SH-SY5Y (cell line): Measurements from ENCODE around the gene LRP1.

Source experiments
- GATA2 ChIP-seq: IDR thresholded peaks from 2 replicates; pipeline ENCODE4 v1.6.1; 2011; ENCODE audit warnings: mild to moderate bottlenecking, low read depth, low read length
- GATA3 ChIP-seq: IDR thresholded peaks from 2 replicates; pipeline ENCODE4 v1.6.1; 2011; ENCODE audit warnings: low read depth, mild to moderate bottlenecking, low read length, moderate library complexity

LRP1 gene

DNA sequence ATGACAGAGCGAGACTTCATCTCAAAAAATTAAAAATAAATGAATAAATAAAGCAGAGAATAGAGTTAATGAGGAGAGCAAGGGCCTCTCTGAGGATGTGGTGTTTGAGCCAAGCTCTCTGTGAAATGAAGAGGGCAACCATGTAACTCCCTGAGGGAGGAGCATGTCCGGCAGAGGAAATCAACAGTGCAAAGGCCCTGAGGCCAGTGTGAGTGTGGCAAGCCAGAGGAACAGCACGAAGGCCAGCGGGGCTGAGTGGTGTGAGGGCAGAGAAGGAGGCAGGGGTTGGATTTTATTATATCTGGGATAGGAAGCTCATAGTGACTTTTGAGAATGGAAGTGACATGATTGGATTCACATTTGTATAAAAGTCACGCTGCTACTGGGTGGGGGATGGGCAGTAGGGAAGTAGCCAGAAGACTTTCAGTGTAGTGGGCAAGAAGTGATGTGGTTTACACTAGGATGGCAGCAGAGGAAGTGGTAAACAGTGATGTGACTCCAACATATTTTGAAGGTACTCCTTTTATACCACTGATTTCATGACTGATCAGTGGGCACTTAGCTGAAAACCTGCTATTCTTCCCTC is 29.4 kb downstream of the LRP1 start:
- TF ChIP-seq GATA2 = no peak
- no peak for TF ChIP-seq GATA3

DNA sequence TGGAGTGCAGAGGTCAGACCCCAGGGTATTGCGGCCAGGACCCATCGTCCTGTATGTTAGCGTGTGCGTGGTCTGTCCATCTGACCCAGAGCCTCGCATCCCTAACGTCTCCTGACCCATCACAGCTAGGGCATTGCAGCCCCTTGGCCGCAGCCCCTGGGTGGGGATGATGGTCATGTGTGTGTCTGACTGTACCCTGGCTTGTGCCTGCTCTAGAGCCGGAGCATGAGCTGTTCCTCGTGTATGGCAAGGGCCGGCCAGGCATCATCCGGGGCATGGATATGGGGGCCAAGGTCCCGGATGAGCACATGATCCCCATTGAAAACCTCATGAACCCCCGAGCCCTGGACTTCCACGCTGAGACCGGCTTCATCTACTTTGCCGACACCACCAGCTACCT is 29.9 kb downstream of the LRP1 start:
- TF ChIP-seq GATA3 = no peak
- no peak for TF ChIP-seq GATA2

DNA sequence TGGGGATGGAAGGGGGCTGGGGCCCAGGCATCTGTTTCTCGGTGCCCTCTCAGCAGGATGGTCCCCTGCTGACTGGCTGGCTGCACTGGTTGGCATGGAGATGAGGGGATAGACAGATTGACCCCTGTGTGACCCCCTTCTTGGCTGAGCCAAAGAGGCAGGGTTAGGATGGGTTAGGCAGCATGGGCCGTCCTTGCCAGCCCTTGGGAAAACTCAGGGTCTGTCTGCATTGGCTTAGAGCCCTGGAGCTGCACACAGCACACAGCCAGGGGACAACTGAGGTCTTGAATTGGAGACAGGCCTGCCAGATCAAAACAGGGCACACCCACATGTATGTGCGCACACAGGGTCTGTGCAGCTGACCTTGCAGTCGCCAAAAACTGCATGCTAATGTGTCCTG is 30.4 kb downstream of the LRP1 start:
- TF ChIP-seq GATA3 = no peak
- TF ChIP-seq GATA2 = no peak

DNA sequence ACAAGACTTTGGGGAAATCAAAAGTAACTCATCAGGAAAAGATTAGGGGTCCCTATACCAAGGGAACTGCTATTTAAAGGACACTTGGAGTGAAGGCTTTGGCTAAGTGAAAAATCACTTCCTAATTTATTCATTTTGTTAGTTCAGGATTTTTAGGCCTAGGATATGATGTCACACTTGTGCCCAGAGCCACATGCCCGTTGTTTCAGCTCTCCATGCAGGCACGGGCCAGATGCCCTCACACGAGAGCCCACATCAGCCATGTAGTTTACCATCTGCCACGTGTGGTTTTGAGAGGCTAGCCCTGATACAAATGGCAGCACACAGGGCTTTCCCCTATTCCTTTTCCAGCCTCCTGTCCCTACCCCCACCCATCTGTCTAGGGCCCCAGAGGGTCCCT is 31.0 kb downstream of the LRP1 start:
- TF ChIP-seq GATA2 = no peak
- TF ChIP-seq GATA3 = no peak

DNA sequence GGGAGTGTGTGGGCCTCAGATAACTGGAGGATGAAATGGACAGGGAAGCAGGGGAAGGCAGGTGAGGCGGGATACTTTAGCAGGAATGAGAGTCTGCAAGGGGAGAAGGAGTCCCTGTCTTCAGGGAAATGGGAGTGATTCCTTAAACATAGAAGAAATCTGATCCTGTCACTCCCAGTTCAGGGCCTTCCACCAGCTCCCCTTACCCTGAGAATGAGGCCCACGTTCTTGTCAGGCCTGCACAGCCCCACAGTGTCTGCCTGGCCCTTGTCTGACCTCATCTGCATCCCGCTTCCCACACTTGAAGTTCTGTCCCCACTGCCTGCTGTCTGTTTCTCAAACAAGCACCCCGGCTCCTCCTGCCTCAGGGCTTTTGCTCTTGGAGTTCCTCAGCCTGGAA is 31.8 kb downstream of the LRP1 start:
- TF ChIP-seq GATA2 = no peak
- no peak for TF ChIP-seq GATA3

DNA sequence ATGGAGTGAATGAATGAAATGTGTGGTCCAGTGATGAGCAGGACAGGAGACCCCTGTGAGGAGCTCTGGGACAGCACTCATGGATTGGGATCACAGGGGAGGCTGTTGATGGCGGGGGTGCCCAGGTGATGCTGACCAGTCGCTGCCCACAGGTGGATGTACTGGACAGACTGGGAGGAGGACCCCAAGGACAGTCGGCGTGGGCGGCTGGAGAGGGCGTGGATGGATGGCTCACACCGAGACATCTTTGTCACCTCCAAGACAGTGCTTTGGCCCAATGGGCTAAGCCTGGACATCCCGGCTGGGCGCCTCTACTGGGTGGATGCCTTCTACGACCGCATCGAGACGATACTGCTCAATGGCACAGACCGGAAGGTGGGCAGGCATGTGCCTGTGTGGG is 32.5 kb downstream of the LRP1 start:
- TF ChIP-seq GATA3 = no peak
- TF ChIP-seq GATA2 = no peak

DNA sequence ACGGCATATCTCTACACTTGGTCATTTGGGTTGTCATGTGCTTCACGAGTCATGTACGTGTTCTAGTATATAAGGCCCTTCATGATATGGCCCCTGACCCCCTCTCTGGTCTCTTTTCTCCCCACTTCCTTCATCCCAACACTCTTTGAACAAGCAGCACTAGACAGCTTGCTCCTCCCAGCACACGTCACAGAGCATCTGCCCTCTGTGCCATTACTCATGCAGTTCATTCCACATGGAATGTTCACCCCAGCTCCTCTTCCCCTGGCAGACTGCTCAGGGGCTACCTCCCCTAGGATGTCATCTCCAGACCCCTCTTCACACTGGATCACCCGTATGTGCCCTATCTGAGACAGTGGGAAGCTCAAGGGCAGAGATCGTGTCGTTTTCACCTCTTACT is 33.2 kb downstream of the LRP1 start:
- TF ChIP-seq GATA3 (no peak), GATA2 (no peak)

DNA sequence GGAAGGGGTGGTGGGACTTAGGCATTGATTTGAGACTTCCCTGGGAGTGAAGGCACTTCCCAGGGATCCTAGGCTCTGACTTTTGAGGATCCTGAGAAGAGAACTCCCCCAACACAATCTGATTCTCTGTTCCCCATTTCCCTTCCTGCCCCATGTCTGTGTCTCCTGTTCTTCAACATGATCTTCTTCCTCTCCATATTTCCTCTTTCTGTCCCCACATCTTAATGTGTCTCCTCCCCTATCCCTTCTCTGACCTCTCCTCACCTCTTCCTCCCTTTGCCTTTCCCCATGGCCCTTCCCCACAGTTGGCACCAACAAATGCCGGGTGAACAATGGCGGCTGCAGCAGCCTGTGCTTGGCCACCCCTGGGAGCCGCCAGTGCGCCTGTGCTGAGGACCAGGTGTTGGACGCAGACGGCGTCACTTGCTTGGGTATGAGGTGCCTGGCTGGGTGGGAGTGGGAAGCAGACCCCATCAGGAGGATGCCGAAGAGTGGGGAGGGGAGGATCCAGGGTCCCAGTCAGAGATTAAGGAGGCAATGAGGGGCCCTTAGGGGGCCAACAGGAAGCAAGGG is 34.4 kb downstream of the LRP1 start:
- TF ChIP-seq GATA2 (no peak), GATA3 (no peak)

DNA sequence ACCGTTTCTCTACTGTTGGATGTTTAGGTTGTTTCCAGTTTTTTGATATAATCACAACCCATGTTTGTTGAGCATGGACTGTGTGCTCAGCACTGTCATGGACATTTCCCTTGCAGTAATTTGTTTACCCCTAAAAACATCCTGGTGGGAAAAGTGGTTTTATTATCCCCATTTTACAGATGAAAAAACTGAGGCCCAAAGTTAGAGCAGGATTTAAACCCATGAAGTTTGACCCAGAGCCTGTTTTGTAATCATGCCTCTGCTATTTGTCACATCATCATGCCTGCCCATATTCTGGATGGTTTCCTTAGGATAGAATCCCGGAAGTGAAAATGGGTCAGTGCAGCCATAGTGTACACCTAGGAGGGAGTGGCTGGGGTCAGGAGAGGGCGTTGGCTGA is 36.2 kb downstream of the LRP1 start:
- no peak for TF ChIP-seq GATA2
- TF ChIP-seq GATA3 = no peak

DNA sequence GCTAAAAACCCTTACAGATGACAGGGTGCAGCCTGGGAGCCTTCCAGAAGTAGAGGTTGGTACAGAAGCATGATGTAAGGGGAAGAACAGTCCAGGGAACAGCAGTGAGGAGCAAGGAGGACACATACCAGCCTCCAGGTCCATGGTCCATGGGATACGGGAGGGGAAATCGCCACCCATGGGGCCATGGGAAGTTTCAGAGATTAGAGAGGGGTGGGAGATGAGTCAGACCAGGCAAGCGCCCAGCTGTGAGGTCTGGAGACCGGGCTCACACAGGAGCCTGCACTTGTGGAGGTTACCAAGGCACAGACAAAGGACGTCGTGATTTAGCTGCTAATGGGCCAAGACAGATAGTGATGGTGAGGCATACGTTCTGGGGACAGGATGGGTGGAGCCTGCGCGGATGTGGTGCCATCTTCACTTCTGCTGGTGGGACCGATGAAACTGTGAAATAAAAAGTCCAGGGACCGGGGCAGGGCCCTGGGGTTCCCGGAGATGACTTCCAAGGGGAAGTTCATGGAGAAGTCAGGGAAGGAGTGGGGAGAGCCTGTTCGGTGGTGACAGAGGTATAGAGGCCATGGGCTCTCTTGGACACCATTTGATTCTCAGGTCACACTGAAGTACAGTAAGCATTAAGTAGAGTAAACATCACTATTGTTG is 36.8 kb downstream of the LRP1 start:
- TF ChIP-seq GATA3 (no peak), GATA2 (no peak)

DNA sequence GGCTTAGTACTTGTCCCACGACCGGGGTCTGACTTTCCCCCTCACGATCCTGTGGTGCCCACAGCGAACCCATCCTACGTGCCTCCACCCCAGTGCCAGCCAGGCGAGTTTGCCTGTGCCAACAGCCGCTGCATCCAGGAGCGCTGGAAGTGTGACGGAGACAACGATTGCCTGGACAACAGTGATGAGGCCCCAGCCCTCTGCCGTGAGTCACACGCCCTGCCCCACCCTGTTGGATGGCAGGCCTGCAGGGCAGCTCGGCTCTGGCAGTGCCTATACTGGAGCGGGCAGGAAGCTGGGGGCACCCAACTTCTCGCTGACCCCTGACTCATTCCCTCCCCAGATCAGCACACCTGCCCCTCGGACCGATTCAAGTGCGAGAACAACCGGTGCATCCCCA is 37.5 kb downstream of the LRP1 start:
- no peak for TF ChIP-seq GATA2
- no peak for TF ChIP-seq GATA3

DNA sequence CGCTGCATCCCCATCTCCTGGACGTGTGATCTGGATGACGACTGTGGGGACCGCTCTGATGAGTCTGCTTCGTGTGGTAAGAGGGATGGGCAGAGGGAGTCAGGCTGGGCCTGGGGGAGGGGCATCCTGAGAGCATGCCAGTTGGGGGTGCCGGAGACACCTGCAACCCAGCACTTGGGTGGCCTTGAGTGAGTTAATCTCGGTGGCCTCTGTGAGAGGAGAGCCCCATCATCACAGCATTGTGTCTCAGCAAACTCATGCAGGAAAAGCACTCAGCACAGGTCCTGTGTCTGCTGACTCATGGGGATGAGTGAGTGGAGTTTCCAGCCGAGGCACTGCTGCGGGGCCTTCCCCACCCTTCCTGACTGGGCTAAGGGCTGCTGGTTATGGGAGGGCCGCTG is 38.7 kb downstream of the LRP1 start:
- no peak for TF ChIP-seq GATA3
- no peak for TF ChIP-seq GATA2

DNA sequence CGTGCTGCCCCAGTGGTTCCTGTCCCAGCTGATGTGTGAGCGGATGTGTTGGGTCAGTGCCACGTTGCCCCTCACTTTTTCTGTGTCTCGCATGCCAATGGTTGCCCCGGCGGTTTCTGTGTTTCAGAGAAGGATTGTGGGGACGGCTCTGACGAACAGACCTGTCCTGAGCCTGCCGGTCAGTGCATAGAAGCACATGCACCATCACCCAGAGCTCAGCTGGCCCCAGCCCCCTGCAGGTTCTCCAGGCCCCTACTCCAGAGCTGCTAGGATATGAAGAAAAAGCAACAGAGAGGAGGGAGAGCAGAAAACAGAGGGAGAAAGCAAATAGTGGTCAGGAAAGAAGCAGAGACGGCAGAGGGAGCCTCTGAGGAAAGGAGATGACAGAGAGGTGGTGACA is 39.8 kb downstream of the LRP1 start:
- TF ChIP-seq GATA3 = no peak
- TF ChIP-seq GATA2 = no peak

DNA sequence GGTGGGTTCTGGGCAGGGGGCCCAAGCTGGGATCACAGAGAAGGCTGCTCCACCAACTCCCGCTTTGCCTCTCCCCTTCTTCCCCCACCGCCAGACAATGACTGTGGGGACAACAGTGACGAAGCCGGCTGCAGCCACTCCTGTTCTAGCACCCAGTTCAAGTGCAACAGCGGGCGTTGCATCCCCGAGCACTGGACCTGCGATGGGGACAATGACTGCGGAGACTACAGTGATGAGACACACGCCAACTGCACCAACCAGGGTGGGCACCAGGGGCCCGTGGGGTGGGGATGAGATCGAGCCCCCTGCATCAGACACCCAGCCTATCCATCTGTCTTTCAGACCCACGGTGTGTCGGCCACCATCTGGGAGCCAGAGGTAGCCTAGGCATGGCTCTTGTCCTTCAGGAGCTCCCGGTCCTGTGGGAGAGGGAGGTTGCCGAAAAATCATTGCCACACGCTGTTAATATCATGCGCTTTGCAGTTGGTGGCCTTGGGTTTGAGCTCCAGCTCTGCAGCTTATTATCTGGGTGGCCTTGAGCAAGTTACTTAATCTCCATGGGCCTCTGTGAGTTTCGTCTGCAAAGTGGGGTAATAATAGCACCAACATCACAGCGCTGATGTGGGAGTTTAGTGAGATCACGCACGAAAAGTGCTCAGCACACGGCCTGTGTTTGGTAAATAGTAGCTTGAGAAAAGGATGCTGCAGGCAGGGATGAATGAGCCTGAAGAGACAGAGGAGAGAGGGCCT is 40.9 kb downstream of the LRP1 start:
- TF ChIP-seq GATA2 (no peak), GATA3 (no peak)

DNA sequence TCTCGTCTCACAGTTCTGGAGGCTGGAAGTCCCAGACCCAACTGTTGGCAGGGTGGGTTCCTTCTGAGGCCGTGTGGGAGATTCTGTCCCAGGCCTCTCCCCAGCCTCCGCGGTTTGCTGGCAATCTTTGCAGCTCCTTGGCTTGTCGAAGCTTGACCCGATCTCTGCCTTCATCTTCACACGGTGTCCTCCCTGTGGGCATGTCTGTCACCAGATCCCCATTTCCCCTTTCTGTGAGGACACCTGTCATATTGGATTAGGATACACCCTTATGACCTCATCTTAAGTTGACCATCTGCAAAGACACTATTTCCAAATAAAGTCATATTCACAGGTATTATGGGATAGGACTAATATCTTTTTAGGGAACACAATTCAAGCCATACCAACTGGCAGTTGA is 41.7 kb downstream of the LRP1 start:
- TF ChIP-seq GATA3 = no peak
- no peak for TF ChIP-seq GATA2
